PFSK-1 (cell line): ENCODE results near the gene RGL1.

Experiments
- FOXP2 ChIP-seq: optimal IDR thresholded peaks from 2 replicates; pipeline ENCODE3; 2011; ENCODE audit warnings: borderline replicate concordance, control low read depth, inconsistent platforms; ENCODE audit not compliant: insufficient read depth; ENCODE audit errors: extremely low read length, extremely low read depth
- POLR2AphosphoS5 ChIP-seq: IDR thresholded peaks from 2 replicates; pipeline ENCODE4 v1.6.1; 2012; ENCODE audit warnings: low read depth, mild to moderate bottlenecking, control low read depth, low read length, moderate library complexity
- TAF1 ChIP-seq: IDR thresholded peaks from 2 replicates; pipeline ENCODE4 v1.6.1; 2012; ENCODE audit warnings: low read length, control low read depth, borderline replicate concordance; ENCODE audit not compliant: insufficient read depth
- TF ChIP-seq, protein P1 (sequence below), 2 experiments: IDR thresholded peaks; 2 replicates each; pipeline versions ENCODE4 v1.6.1 to v1.8.0; 2011 to 2012; ENCODE audit warnings: low read depth in 2 of 2, low read length in 2 of 2, control low read depth in 1 of 2, inconsistent platforms in 1 of 2, mild to moderate bottlenecking in 1 of 2, moderate library complexity in 1 of 2; ENCODE audit not compliant: insufficient read depth in 1 of 2

DNA sequence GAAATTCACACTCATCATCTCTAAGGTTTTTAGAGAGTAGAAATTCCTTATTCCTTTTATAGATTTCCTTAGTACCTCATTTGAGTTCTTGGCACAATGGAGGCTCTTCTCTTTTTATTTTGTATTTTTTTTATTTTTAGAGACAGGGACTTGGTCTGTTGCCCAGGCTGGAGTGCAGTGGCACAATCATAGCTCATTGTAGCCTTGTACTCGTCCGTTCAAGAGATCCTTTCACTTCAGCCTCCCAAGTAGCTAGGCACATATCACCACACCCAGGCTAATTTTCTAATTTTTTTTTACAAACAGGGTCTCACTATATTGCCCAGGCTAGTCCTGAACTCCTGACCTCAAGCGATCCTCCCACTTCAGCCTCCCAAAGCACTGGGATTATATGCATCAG, 29.6 kb downstream of the RGL1 start:
- TF ChIP-seq POLR2AphosphoS5 (no peak), FOXP2 (no peak), TAF1 (no peak)
- TF ChIP-seq, protein P1, sequence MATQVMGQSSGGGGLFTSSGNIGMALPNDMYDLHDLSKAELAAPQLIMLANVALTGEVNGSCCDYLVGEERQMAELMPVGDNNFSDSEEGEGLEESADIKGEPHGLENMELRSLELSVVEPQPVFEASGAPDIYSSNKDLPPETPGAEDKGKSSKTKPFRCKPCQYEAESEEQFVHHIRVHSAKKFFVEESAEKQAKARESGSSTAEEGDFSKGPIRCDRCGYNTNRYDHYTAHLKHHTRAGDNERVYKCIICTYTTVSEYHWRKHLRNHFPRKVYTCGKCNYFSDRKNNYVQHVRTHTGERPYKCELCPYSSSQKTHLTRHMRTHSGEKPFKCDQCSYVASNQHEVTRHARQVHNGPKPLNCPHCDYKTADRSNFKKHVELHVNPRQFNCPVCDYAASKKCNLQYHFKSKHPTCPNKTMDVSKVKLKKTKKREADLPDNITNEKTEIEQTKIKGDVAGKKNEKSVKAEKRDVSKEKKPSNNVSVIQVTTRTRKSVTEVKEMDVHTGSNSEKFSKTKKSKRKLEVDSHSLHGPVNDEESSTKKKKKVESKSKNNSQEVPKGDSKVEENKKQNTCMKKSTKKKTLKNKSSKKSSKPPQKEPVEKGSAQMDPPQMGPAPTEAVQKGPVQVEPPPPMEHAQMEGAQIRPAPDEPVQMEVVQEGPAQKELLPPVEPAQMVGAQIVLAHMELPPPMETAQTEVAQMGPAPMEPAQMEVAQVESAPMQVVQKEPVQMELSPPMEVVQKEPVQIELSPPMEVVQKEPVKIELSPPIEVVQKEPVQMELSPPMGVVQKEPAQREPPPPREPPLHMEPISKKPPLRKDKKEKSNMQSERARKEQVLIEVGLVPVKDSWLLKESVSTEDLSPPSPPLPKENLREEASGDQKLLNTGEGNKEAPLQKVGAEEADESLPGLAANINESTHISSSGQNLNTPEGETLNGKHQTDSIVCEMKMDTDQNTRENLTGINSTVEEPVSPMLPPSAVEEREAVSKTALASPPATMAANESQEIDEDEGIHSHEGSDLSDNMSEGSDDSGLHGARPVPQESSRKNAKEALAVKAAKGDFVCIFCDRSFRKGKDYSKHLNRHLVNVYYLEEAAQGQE (IDR thresholded peaks at IDR 0.05; ENCODE audit: insufficient read depth in 1 of 2, low read depth in 2 of 2, low read length in 2 of 2), result no peak
